CD14-positive monocyte (primary cell): Measurements from ENCODE around the gene NR2F6. TPM values are rescaled to one million over a fixed set of nuclear protein-coding genes. Genes with fewer than 3 reads are reported as not detected.

Experiments used
- DNase-seq, 3 donors: peaks; one replicate each; pipeline ENCODE4 v3.0.0-alpha.2; 2011 to 2022
- H2AFZ ChIP-seq: 2 replicates; pipeline ENCODE4 v1.6.0; 2012; ENCODE audit warnings: mild to moderate bottlenecking, low read depth, low read length, inconsistent platforms; ENCODE audit not compliant: insufficient read depth, poor library complexity, severe bottlenecking
- H3K27ac ChIP-seq, 2 donors: 1 replicate in 1 of 2; 2 replicates in 1 of 2; pipeline ENCODE4 v1.5.1; 2012 to 2013; ENCODE audit warnings: low read length in 2 of 2, control low read depth in 1 of 2, inconsistent platforms in 1 of 2, low read depth in 1 of 2, mild to moderate bottlenecking in 1 of 2
- H3K27me3 ChIP-seq, 2 donors: one replicate each; pipeline versions ENCODE4 v1.6.0 to v1.6.1; 2011 to 2013; ENCODE audit warnings: low read length in 2 of 2; ENCODE audit not compliant: control insufficient read depth in 2 of 2, insufficient read depth in 2 of 2
- H3K36me3 ChIP-seq, 2 donors: replicated peaks in 1 of 2; 1 replicate in 1 of 2; 2 replicates in 1 of 2; pipeline versions ENCODE4 v1.5.1 to v1.6.1; 2012 to 2013; ENCODE audit warnings: low read length in 2 of 2, control low read depth in 1 of 2, inconsistent platforms in 1 of 2, mild to moderate bottlenecking in 1 of 2; ENCODE audit not compliant: insufficient read depth in 2 of 2, control insufficient read depth in 1 of 2
- H3K4me1 ChIP-seq, 2 donors: 1 replicate in 1 of 2; 2 replicates in 1 of 2; pipeline versions ENCODE4 v1.5.1 to v1.6.1; 2012 to 2013; ENCODE audit warnings: low read length in 2 of 2, control low read depth in 1 of 2, inconsistent platforms in 1 of 2, mild to moderate bottlenecking in 1 of 2, moderate library complexity in 1 of 2; ENCODE audit not compliant: insufficient read depth in 2 of 2, control insufficient read depth in 1 of 2
- H3K4me2 ChIP-seq: replicated peaks from 2 replicates; pipeline ENCODE3; 2012; ENCODE audit warnings: low read length, moderate library complexity, mild to moderate bottlenecking; ENCODE audit not compliant: poor library complexity, severe bottlenecking; ENCODE audit errors: extremely low read depth
- H3K4me3 ChIP-seq, 3 experiments: fragments of 200-600 bp in 1 of 3; sonication (generic) in 1 of 3; replicated peaks in 1 of 3; 1 replicate in 2 of 3; 2 replicates in 1 of 3; pipeline ENCODE4 v1.5.1; 2011 to 2013; ENCODE audit warnings: low read length in 3 of 3, mild to moderate bottlenecking in 3 of 3, control low read depth in 2 of 3, low read depth in 2 of 3, inconsistent platforms in 1 of 3, moderate library complexity in 1 of 3
- H3K79me2 ChIP-seq: 2 replicates; pipeline ENCODE4 v1.6.0; 2012; ENCODE audit warnings: mild to moderate bottlenecking, control low read depth, inconsistent platforms, low read length, moderate library complexity; ENCODE audit not compliant: insufficient read depth
- H3K9ac ChIP-seq: 2 replicates; pipeline ENCODE4 v1.6.0; 2017; ENCODE audit warnings: low read length, mild to moderate bottlenecking; ENCODE audit not compliant: insufficient read depth, poor library complexity, severe bottlenecking
- H3K9me3 ChIP-seq, 2 donors: replicated peaks in 1 of 2; 1 replicate in 1 of 2; 2 replicates in 1 of 2; pipeline versions ENCODE4 v1.5.1 to v1.6.1; 2012 to 2013; ENCODE audit warnings: low read length in 2 of 2, control low read depth in 1 of 2; ENCODE audit not compliant: control insufficient read depth in 1 of 2, insufficient read depth in 1 of 2
- H4K20me1 ChIP-seq: 2 replicates; pipeline ENCODE4 v1.6.0; 2012; ENCODE audit warnings: mild to moderate bottlenecking, low read length, control low read depth, moderate library complexity; ENCODE audit not compliant: insufficient read depth
- H3K27ac Mint-ChIP-seq, 7 donors: one replicate each; pipeline ENCODE4 v1.8.0; 2020; ENCODE audit warnings: mild to moderate bottlenecking in 7 of 7, mixed read lengths in 7 of 7, moderate library complexity in 6 of 7, inconsistent platforms in 2 of 7
- H3K27me3 Mint-ChIP-seq, 3 donors: one replicate each; pipeline ENCODE4 v1.8.0; 2021 to 2022; ENCODE audit warnings: low read depth in 3 of 3, mild to moderate bottlenecking in 3 of 3, mixed read lengths in 3 of 3, moderate library complexity in 3 of 3, inconsistent platforms in 1 of 3
- H3K36me3 Mint-ChIP-seq, 2 donors: one replicate each; pipeline ENCODE4 v1.8.0; 2020; ENCODE audit warnings: mixed read lengths in 2 of 2, inconsistent platforms in 1 of 2, mild to moderate bottlenecking in 1 of 2
- H3K4me1 Mint-ChIP-seq: one replicate; pipeline ENCODE4 v1.8.0; 2020; ENCODE audit warnings: mild to moderate bottlenecking, mixed read lengths
- H3K4me3 Mint-ChIP-seq, 2 donors: one replicate each; pipeline ENCODE4 v1.8.0; 2020; ENCODE audit warnings: mild to moderate bottlenecking in 2 of 2, mixed read lengths in 2 of 2, moderate library complexity in 1 of 2
- H3K9me3 Mint-ChIP-seq, 7 donors: one replicate each; pipeline ENCODE4 v1.8.0; 2020 to 2022; ENCODE audit warnings: mixed read lengths in 7 of 7, mild to moderate bottlenecking in 6 of 7, moderate library complexity in 6 of 7, inconsistent platforms in 2 of 7
- WGBS: methylation state at CpG from one replicate; pipeline ENCODE4 v1.1.5; 2013; ENCODE audit warnings: missing lambda C conversion rate; ENCODE audit not compliant: insufficient coverage; 5-methylcytosine and 5-hydroxymethylcytosine counted together
- intact Hi-C, 2 donors: fragments of 100-400 bp; cut with micrococcal nuclease; formaldehyde crosslinking; loops; one replicate each; pipeline versions ENCODE4 v1.15.0 to v1.15.1; 2023
- polyA plus RNA-seq, 3 donors: library from polyadenylated mRNA; depleted of rRNA in 1 of 3; unstranded in 2 of 3; stranded (reverse) in 1 of 3; fragments of 300-500 nt in 2 of 3; fragments of >200 nt in 1 of 3; fragmentation: Illumina TruSeq in 2 of 3; gene quantifications; 1 replicate in 2 of 3; 2 replicates in 1 of 3; pipeline ENCODE4 v1.2.3, GENCODE V29; 2012 to 2021
- TF ChIP-seq, protein P1 (sequence below): fragments of 200-600 bp; IDR thresholded peaks from one replicate; pipeline ENCODE4 v1.8.0; 2022; ENCODE audit warnings: antibody characterized with exemption, mild to moderate bottlenecking

The NR2F6 gene
- polyA plus RNA-seq, 3 donors: 0.87 to 5.1 (median 1.7) TPM

- Histone ChIP-seq H3K4me3 (no peak overlapping the region), H3K36me3 (no peaks in the 10 kb centered on the region), H3K9ac (no peak overlapping the region), H3K9me3 (no peaks in the 10 kb centered on the region), H2AFZ (no peak overlapping the region), H3K79me2 (no peaks in the 10 kb centered on the region), H4K20me1 (no peaks in the 10 kb centered on the region), H3K4me1 (no peaks in the 10 kb centered on the region), H3K27me3 (no peaks in the 10 kb centered on the region), H3K4me2 (no peak overlapping the region), H3K27ac (no peak overlapping the region)
- no peaks in the 10 kb centered on the region for H3K36me3 Mint-ChIP-seq
- H3K4me1 Mint-ChIP-seq: peaks cover 5% of the 10 kb centered on the region
- H3K27ac Mint-ChIP-seq: no peak overlapping the region
- peaks cover 2 to 8% (median 5%) of the 10 kb centered on the region in 3 donors for H3K27me3 Mint-ChIP-seq
- TF ChIP-seq, protein P1, sequence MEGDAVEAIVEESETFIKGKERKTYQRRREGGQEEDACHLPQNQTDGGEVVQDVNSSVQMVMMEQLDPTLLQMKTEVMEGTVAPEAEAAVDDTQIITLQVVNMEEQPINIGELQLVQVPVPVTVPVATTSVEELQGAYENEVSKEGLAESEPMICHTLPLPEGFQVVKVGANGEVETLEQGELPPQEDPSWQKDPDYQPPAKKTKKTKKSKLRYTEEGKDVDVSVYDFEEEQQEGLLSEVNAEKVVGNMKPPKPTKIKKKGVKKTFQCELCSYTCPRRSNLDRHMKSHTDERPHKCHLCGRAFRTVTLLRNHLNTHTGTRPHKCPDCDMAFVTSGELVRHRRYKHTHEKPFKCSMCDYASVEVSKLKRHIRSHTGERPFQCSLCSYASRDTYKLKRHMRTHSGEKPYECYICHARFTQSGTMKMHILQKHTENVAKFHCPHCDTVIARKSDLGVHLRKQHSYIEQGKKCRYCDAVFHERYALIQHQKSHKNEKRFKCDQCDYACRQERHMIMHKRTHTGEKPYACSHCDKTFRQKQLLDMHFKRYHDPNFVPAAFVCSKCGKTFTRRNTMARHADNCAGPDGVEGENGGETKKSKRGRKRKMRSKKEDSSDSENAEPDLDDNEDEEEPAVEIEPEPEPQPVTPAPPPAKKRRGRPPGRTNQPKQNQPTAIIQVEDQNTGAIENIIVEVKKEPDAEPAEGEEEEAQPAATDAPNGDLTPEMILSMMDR: no peak
- peaks cover 0 to 2% (median 0%) of the 10 kb centered on the region in 7 donors for H3K9me3 Mint-ChIP-seq
- intact Hi-C loops: no loop called here
- no peak for DNase-seq
- WGBS: 84% methylated on average over 3 of the region's 3 CpGs
- H3K4me3 Mint-ChIP-seq: no peak overlapping the region
Observed at GRCh38 chr19:17256130-17256529, 10.4 kb upstream of the NR2F6 start.

DNA sequence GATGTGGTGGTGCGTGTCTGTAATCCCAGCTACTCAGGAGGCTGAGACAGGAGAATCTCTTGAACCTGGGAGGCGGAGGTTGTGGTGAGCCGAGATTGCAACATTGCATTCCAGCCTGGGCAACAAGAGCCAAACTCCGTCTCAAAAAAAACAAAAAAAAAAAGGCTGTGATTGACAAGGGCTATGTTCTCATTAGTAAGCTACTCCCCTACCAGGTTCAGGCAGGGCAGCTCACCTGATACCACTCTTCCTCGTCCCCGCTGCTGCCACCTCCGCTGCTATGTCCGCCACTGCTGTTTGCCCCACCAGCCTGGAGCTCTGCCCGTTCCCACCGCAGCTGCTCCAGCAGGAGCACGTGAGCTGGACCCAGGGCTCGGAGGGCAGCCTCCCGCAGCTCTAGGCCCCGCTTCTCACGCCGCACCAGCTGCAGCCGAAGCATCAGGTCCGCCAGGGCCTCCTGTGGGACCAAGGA is 9.5 kb upstream of the NR2F6 start:
- Histone ChIP-seq H3K27ac (no peak overlapping the region), H3K4me1 (no peaks in the 10 kb centered on the region), H3K9ac (no peak overlapping the region), H3K36me3 (no peaks in the 10 kb centered on the region), H3K4me3 (no peak overlapping the region), H3K9me3 (no peaks in the 10 kb centered on the region), H3K79me2 (no peaks in the 10 kb centered on the region), H3K4me2 (no peak overlapping the region), H3K27me3 (no peaks in the 10 kb centered on the region), H4K20me1 (no peaks in the 10 kb centered on the region), H2AFZ (no peak overlapping the region)
- H3K27me3 Mint-ChIP-seq: peaks cover 2 to 8% (median 5%) of the 10 kb centered on the region in 3 donors
- TF ChIP-seq, protein P1: no peak
- no peak overlapping the region for H3K27ac Mint-ChIP-seq
- no peak for DNase-seq
- WGBS: 89% methylated on average over 15 of the region's 18 CpGs
- intact Hi-C loops: no loop called here
- H3K4me3 Mint-ChIP-seq: no peak overlapping the region
- peaks cover 0 to 2% (median 0%) of the 10 kb centered on the region in 7 donors for H3K9me3 Mint-ChIP-seq
- H3K36me3 Mint-ChIP-seq: no peaks in the 10 kb centered on the region
- H3K4me1 Mint-ChIP-seq: no peaks in the 10 kb centered on the region
